Mammary epithelial cell (primary cell): ENCODE data around the gene DDHD1.

Source experiments
- CTCF ChIP-seq, 2 donors: IDR thresholded peaks in 1 of 2; conservative IDR thresholded peaks in 1 of 2; 2 replicates each; pipeline ENCODE4 v1.5.1; 2011 to 2012; ENCODE audit warnings: inconsistent platforms in 2 of 2, low read length in 2 of 2, mild to moderate bottlenecking in 2 of 2, control low read depth in 1 of 2, low read depth in 1 of 2; ENCODE audit not compliant: insufficient read depth in 1 of 2; ENCODE audit errors: extremely low read depth in 1 of 2
- EZH2 ChIP-seq: IDR thresholded peaks from 2 replicates; pipeline ENCODE4 v1.6.1; 2012; ENCODE audit warnings: low read length, inconsistent platforms, borderline replicate concordance

GRCh38 chr14:53167602-53168328 lies 14.6 kb upstream of the DDHD1 start:
- TF ChIP-seq CTCF (conservative IDR thresholded peaks at IDR 0.05 in 1 of 2, IDR thresholded peaks at IDR 0.05 in 1 of 2; ENCODE audit: extremely low read depth in 1 of 2, insufficient read depth in 1 of 2, low read depth in 1 of 2, low read length in 2 of 2) (no peak), EZH2 (no peak)
